Smooth muscle cell (in vitro differentiated cells): ENCODE measurements around the gene EIF4G2. TPM values are rescaled to one million over a fixed set of nuclear protein-coding genes. Genes with fewer than 3 reads are reported as not detected.
A peak's percentile ranks its signal among the peaks of the same experiment; 100 is the strongest.
"Not testable (repeated sequence)": the region's sequence is repeated elsewhere in the genome, so short reads cannot be mapped to it uniquely, and the experiment has no call there.

Experiments
- DNase-seq: peaks from one replicate; lab custom pipeline; 2025; ENCODE audit not compliant: unreplicated experiment; lab: John Stamatoyannopoulos, UW
- H2AFZ ChIP-seq: fragments of 200-600 bp; sonication (generic); 2 replicates; pipeline ENCODE4 v1.6.0; 2016; ENCODE audit warnings: antibody characterized with exemption, low read depth, mild to moderate bottlenecking
- H3F3A ChIP-seq: fragments of 200-600 bp; sonication (generic); 2 replicates; pipeline ENCODE4 v1.6.0; 2017; ENCODE audit warnings: antibody characterized with exemption, low read depth
- H3K27ac ChIP-seq: fragments of 200-600 bp; sonication (generic); 2 replicates; pipeline ENCODE4 v1.5.1; 2016; ENCODE audit warnings: low read depth, mild to moderate bottlenecking
- H3K27me3 ChIP-seq: fragments of 200-600 bp; sonication (generic); 2 replicates; pipeline ENCODE4 v1.6.1; 2016; ENCODE audit warnings: low read depth, mild to moderate bottlenecking
- H3K36me3 ChIP-seq: fragments of 200-600 bp; sonication (generic); 2 replicates; pipeline ENCODE4 v1.5.1; 2016; ENCODE audit warnings: low read depth
- H3K4me1 ChIP-seq: fragments of 200-600 bp; sonication (generic); 2 replicates; pipeline ENCODE4 v1.5.1; 2016; ENCODE audit warnings: low read depth
- H3K4me2 ChIP-seq: fragments of 200-600 bp; sonication (generic); 2 replicates; pipeline ENCODE4 v1.6.0; 2016; ENCODE audit warnings: mild to moderate bottlenecking
- H3K4me3 ChIP-seq: fragments of 200-600 bp; sonication (generic); 2 replicates; pipeline ENCODE4 v1.5.1; 2016; ENCODE audit warnings: mild to moderate bottlenecking
- H3K79me2 ChIP-seq: fragments of 200-600 bp; sonication (generic); 2 replicates; pipeline ENCODE4 v1.6.0; 2016; ENCODE audit warnings: low read depth, mild to moderate bottlenecking
- H3K9ac ChIP-seq: fragments of 200-600 bp; sonication (generic); 2 replicates; pipeline ENCODE4 v1.6.0; 2016; ENCODE audit warnings: low read depth
- H3K9me3 ChIP-seq: fragments of 200-600 bp; sonication (generic); replicated peaks from 2 replicates; pipeline ENCODE4 v1.5.1; 2016; ENCODE audit warnings: low read depth
- H4K20me1 ChIP-seq: fragments of 200-600 bp; sonication (generic); 2 replicates; pipeline ENCODE4 v1.6.0; 2016; ENCODE audit warnings: low read depth
- WGBS: methylation state at CpG from one replicate; pipeline ENCODE4 v1.1.7; 2016; ENCODE audit warnings: low lambda C conversion rate; 5-methylcytosine and 5-hydroxymethylcytosine counted together
- polyA plus RNA-seq: library from polyadenylated mRNA; unstranded; fragments of >200 nt; fragmentation: Nextera tagmentation; extraction: Ambion mirVana; gene quantifications from 2 replicates; pipeline ENCODE4 v1.2.1, GENCODE V29; 2016
- total RNA-seq: library from RNA; depleted of rRNA; stranded (reverse); fragments of >200 nt; gene quantifications from 2 replicates; pipeline ENCODE4 v1.2.3, GENCODE V29; 2014
- TF ChIP-seq, protein P1 (sequence below): fragments of 200-600 bp; sonication (generic); IDR thresholded peaks from 2 replicates; pipeline ENCODE4 v1.5.1; 2017; ENCODE audit warnings: borderline replicate concordance, mild to moderate bottlenecking, antibody characterized with exemption; ENCODE audit not compliant: insufficient read depth, poor library complexity, severe bottlenecking

The EIF4G2 gene
- total and polyA plus RNA-seq, 2 experiments from 2014 or later = 666 to 1,014 TPM

DNA sequence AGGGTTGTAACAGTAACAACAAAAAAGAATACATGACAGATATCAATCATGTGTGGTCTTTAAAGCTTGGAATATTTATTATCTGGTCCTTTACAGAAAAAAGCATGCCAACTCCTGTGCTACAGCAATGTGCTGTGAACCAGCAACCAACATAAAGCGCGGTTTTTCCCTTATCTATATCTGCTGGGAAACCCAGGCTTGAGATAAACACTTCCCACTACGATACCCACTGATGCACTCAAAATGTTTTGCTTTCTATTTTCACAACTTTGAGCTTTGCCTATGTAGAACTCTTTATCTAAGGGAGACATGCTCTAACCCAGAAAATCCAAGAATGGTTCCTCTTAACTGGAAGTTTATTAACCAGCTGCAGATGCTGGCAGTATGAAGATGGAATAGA, 30.2 kb upstream of the EIF4G2 start:
- Histone ChIP-seq H3K36me3 (no peaks in the 10 kb centered on the region), H3K4me2 (peak overlapping the region; percentile 50), H3K27ac (no peak overlapping the region), H3K9ac (no peak overlapping the region), H3F3A (peaks cover 7% of the 10 kb centered on the region), H3K79me2 (no peaks in the 10 kb centered on the region), H3K4me1 (no peaks in the 10 kb centered on the region), H3K4me3 (no peak overlapping the region), H2AFZ (no peak overlapping the region), H3K9me3 (no peaks in the 10 kb centered on the region), H4K20me1 (no peaks in the 10 kb centered on the region), H3K27me3 (no peaks in the 10 kb centered on the region)
- TF ChIP-seq, protein P1, sequence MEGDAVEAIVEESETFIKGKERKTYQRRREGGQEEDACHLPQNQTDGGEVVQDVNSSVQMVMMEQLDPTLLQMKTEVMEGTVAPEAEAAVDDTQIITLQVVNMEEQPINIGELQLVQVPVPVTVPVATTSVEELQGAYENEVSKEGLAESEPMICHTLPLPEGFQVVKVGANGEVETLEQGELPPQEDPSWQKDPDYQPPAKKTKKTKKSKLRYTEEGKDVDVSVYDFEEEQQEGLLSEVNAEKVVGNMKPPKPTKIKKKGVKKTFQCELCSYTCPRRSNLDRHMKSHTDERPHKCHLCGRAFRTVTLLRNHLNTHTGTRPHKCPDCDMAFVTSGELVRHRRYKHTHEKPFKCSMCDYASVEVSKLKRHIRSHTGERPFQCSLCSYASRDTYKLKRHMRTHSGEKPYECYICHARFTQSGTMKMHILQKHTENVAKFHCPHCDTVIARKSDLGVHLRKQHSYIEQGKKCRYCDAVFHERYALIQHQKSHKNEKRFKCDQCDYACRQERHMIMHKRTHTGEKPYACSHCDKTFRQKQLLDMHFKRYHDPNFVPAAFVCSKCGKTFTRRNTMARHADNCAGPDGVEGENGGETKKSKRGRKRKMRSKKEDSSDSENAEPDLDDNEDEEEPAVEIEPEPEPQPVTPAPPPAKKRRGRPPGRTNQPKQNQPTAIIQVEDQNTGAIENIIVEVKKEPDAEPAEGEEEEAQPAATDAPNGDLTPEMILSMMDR = no peak
- DNase-seq = no peak
- 15% methylated on average over 3 of the region's 3 CpGs for WGBS

DNA sequence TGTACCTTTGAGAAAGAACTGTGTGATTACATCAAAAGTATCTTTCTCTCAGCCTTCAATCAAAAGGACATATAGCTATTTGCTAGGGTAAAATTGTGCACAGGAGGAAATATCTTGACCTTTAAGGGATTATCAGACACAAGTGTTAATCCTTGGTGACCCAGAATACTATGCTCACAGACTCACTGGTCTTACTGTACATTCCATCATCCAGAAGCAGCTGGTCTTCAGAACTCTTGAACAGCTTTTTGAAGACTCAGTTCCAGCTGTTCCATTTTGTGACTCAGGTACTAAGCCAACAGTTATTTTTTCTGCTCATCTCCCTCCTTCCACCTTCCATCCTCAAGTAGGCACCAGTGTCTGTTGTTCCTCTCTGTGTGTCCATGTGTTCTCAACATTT, 29.4 kb upstream of the EIF4G2 start:
- DNase-seq = no peak
- TF ChIP-seq, protein P1 = no peak
- H3F3A ChIP-seq = peaks cover 7% of the 10 kb centered on the region

DNA sequence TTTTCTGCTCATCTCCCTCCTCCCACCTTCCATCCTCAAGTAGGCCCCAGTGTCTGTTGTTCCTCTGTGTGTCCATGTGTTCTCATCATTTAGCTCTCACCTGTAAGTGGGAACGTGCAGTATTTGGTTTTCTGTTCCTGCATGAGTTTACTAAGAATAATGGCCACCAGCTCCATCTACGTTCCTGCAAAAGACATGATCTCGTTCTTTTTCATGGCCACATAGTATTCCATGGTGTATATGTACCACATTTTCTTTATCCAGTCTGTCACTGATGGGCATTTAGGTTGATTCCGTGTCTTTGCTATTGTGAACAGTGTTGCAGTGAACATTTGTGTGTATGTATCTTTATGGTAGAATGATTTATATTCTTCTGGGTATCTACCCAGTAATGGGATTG, 28.2 kb upstream of the EIF4G2 start:
- not testable (repeated sequence) for H3K27me3 ChIP-seq, H3K4me3 ChIP-seq, H3K36me3 ChIP-seq, H4K20me1 ChIP-seq, H3K4me1 ChIP-seq, H3K79me2 ChIP-seq, H3F3A ChIP-seq, H2AFZ ChIP-seq, DNase-seq, H3K27ac ChIP-seq, H3K9ac ChIP-seq, H3K4me2 ChIP-seq, H3K9me3 ChIP-seq
- WGBS = 92% methylated on average over 4 of the region's 4 CpGs

More for the DNA sequence above, 29.4 kb upstream of the EIF4G2 start:
- Histone ChIP-seq H3K4me3 (no peak overlapping the region), H3K4me2 (no peak overlapping the region), H2AFZ (no peak overlapping the region), H3K4me1 (no peaks in the 10 kb centered on the region), H3K9ac (no peak overlapping the region), H3K79me2 (no peaks in the 10 kb centered on the region), H3K27me3 (no peaks in the 10 kb centered on the region), H3K27ac (no peak overlapping the region), H3K36me3 (no peaks in the 10 kb centered on the region), H3K9me3 (no peaks in the 10 kb centered on the region), H4K20me1 (no peaks in the 10 kb centered on the region)

DNA sequence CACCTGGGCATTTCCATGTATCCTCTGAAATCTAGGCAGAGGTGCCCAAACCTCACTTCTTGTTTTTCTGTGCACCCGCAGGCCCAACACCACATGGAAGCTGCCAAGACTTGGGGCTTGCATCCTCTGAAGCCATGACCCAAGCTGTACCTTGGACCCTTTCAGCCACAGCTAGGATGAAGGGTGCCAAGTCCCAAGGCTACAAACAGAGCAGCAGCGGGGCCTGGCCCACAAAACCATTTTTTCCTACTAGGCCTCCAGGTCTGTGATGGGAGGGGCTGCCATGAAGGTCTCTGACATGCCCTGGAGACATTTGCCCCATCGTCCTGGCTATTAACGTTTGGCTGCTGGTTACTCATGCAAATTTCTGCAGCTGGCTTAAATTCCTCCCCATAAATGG, 20.4 kb upstream of the EIF4G2 start:
- no peaks in the 10 kb centered on the region for H3F3A ChIP-seq
- TF ChIP-seq, protein P1 = no peak
- H3K36me3 ChIP-seq = no peaks in the 10 kb centered on the region
- no peak overlapping the region for H2AFZ ChIP-seq
- no peaks in the 10 kb centered on the region for H3K9me3 ChIP-seq
- no peak overlapping the region for H3K4me2 ChIP-seq
- H3K27me3 ChIP-seq = no peaks in the 10 kb centered on the region
- no peaks in the 10 kb centered on the region for H3K79me2 ChIP-seq
- H3K9ac ChIP-seq = no peak overlapping the region
- H3K4me1 ChIP-seq = no peaks in the 10 kb centered on the region
- 85% methylated on average over 4 of the region's 4 CpGs for WGBS
- no peak overlapping the region for H3K4me3 ChIP-seq
- no peak overlapping the region for H3K27ac ChIP-seq
- no peaks in the 10 kb centered on the region for H4K20me1 ChIP-seq
- no peak for DNase-seq
